Ammon's horn (tissue), 1 donor: ENCODE results near the gene TRIM3.
A peak's percentile ranks its signal among the peaks of the same experiment; 100 is the strongest.

ENCODE experiments used
- DNase-seq: peaks from one replicate; pipeline ENCODE4 v3.0.0-alpha.2; 2016; ENCODE audit warnings: low spot score

TRIM3 gene

DNA sequence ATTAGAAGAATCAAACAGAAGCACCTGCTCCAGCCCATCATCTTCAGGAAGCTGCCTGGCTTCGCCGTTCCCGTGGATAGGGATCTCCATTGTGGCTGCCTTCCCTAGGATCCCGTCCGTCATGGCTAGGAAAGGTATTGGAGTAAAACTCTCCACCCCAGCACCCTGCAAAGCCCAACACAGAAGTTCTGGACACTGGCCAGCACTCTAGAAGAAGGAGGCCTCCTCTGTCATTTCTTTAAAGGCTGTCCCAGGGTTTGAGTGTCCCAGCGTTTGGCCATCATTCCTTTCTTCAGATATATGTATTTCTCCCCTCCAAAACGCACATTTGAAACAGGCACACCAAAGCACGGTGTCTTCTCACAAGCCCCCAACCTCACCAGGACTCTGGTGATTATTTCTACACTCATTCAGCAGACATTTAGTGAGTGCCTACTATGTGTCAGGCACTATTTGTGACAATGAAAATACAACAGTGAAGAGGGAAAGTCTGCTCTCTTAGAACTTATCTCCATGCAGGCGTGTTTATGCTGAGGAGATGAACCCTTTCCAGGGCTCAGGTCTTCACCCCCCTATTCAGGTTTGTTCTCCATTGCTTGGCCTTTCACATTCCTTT is 6.7 kb upstream of the TRIM3 start:
- DNase-seq = no peak

DNA sequence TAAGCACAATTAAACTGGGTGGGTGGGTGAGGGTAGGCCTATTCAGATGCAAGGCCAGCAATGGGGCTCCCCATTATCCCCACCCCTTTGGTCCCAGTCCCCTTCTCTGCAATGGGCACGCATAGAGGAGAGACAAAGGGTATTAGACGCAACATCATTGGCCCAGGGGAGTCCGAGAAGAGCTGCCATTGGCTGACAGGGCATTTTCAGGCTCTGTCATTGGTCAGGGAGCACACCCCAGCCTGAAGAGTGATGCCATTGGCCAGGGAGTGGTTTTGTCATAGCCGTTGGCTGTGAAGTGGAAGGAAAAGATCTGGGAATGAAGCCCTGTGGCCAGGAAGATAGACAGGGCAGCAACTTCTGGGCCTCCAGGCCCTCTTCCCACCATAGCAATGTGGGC is 2.8 kb upstream of the TRIM3 start:
- DNase-seq = no peak

DNA sequence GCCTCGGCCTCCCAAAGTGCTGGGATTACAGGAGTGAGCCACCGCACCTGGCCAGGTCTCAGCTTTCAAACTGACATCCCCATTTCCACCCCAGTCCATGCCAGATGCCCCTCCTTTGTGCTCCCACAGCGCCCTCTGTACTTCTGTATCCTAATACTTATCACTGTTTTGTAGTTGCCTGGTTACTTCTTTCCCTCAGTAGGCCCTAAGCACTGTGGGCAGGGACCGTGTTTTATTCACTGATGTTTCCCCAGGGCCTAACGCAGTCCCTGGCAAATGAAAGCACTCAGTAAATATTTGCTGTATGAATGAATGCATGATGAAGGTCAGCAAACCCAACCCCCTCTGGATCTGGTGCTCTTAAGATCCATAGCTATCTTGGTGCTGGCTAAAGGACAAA is 2.2 kb upstream of the TRIM3 start:
- DNase-seq = no peak

DNA sequence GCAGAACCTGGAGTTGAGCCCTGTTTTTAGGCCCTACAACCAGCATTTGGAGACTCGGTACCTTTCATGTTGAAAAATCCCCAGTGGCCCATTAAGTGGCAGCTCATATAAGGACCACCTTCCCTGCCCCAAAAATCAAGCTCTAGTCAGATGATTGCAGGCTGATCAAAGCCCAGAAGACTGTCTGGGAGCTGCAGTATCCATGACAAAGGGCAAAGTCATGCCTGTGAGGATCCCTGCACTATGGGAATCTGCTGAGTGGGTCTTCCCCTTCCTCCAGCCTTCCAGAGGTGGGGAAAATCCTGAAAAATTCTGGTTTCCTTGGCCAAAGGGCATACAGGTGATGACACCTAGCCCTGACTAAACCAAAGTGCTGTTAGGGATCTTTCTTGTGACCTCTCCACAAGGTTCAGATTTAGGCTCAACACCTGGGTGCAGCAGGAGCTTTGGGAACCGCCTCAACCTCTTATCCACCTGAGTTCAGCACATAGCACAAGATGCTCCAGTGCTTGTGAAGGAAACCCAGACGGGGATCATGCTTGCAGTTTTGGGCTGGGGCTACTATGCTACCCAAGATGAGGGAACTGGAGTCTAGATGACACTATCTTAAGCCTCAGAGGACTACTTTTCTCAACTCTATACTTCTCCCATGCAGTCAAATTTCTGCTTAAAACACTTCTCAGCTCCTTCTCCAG is 1.2 kb upstream of the TRIM3 start:
- no peak for DNase-seq

DNA sequence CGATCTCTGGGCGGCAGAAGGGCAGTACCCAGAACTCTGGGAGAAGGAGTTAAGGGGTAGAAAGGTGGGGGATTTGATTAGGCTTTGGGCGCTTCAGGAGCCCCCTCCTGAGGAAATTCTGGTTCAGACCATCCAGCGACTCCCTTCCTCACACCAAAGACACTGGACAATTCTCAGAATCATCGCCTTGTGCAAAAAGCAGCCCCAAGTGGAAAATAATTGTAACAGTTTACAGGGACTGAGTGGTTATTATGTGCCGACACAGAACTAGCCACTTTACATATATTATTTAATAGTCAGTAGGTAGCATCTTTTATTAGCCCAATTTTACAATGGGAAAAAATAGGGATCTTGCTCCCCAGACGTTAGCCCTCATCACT is 662 bp upstream of the TRIM3 start:
- no peak for DNase-seq

DNA sequence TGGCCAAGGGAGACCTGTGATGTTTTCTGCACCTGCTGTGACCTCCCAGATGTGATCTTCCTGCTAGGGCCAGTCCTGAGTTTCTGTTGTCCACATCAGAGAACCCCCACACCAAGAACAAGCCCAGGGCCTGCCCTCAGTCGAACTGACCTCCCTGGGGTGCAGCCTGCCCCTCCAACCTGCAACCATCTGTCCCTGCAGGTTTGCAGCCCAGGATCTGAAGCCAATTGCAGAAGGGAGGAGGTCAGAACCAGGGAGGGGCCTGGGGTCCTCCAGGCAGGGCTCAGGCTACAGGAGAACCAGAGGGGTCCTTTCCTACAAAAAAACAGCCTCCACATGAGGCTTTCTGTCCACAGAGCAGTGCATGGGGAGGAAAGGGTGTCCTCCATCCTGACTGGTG is 807 bp downstream of the TRIM3 start:
- no peak for DNase-seq

DNA sequence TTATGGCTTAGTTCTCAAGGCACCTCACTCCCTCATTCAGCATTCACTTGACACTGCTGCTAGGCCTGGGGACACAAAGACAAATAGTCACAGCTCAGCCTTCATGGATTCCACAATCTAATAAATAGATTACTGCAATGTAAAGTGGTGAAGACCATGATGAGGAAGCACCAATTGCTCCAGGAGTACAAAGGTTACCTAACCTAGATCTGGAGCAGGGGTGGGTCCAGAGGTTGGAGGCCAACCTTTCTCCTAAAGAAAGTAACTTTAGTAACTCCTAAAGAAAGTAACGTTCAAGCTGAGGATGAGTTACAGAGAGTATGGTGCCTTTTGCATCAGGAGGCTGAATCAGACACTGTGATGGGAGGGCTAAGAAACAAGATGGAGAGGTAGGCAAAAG is 4.1 kb downstream of the TRIM3 start:
- no peak for DNase-seq

DNA sequence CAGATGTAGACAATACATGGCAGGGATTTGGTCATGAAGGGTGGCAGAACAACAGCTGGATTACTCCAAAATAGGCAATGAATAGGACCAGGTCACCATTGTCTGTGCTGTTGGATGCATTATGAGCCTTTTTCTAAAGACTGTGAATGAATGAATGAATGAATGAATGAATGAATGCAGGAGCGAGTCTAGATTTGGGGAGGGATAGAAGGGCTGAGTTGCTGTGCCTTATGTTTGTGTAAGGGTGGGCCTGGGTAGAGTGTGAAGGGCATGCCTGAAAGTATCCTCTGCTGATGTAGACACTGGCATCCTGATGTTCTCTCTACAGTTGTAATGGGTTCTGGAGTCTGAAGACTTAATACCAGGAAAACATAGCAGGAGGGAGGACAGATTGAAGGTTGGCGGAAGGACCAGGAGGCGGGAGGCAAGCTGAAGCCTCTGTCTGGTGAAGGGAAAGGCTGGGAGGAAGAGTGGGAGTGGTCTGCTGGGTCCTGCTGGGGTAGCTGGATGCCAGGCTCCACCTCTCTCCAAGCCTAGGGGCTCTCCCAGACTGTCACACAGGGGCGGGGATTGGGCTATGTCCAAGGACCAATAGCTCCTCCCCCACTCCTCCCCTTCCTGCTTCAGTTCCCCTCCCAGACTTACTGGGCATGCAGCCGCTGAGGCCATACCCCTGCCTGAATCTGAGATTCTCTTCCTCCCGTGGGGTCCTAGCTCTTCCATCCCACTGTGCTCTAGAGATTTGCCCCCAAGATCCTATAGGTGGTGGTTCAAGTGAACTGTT is 4.8 kb downstream of the TRIM3 start:
- DNase-seq = peak; percentile 94

DNA sequence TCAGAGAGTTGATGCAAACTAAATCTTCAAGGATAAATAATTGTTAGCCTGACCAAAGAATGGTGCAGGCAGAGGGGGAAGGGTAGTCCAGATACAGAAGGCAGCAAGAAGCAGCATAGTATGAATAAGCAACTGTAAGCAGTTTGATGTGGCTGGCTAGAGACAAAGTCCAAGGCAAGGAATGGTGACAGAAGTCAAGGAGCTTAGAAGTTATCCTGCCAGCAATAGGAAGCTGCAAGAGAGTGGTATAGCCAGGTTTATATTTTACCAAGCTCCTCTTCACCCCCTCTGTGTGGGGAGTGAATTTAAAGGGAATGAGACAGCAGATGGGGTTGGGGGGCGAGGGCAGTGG is 14.7 kb downstream of the TRIM3 start:
- DNase-seq = no peak

DNA sequence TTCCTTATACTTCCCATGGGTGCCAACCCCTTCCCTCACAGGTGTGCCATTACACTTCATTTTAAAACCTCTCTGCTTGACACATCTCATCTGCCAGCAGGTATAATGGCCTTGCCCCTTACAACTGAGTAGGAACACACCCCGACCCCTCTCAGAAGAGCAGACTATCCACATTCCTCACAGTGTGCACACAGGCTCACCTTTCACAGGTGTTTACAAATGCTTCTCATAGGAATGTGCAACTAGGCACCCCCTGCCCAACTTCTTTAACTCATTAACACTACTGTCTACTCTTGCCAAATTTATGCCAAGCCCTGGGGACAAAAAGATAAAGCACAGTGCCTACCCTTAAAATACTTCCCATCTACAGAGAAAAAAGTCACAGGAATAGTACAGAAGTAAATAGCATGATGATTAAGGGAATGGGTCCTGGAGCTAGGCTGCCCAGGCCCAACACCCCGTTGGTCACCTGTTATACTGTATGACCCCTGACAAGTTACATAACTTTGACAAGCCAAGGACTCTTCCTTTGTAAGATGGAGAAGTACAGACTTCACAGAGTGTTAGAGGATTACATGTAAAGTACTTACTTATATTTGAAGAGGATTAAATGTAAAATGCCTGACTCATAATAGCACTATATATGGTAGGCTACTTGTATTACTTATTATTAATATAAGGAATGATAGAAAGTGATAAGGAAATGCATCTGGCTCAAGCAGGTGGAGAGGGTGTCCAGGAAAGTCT is 15.2 kb downstream of the TRIM3 start:
- no peak for DNase-seq

DNA sequence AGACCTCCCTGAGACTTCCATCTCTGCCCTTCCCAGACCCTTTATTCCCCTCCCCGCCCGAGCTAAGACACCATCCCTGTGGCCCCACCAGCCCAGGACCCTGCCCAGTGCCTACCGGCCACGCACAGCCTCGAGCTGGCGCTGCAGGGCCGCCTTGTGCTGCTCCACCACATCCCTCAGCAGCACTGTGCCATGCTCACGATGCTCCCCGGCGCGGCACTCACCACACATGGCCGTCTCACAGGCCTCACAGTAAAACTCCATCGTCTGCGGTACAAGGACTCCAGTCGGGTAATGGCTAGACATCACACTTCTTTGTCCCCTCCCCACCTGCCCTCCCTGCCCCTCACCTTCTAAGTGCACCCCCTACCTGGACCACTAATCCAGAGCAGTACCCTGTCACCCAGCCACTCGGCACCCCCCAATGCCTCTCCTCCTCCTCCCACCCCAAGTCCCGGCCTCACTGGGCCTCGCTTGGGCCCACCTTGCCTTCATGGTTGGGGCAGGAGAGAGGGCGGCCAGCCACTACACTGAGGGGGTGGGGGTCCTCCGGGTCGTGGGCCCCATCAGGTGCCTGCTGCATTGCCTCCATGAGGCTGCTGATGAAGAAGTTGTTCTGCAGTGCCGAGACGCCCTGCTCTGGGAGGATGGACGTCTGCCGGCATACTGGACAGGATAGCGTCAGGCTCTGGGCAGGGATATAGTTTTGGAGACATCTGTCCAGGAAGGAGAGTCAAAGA is 16.0 kb downstream of the TRIM3 start:
- no peak for DNase-seq

DNA sequence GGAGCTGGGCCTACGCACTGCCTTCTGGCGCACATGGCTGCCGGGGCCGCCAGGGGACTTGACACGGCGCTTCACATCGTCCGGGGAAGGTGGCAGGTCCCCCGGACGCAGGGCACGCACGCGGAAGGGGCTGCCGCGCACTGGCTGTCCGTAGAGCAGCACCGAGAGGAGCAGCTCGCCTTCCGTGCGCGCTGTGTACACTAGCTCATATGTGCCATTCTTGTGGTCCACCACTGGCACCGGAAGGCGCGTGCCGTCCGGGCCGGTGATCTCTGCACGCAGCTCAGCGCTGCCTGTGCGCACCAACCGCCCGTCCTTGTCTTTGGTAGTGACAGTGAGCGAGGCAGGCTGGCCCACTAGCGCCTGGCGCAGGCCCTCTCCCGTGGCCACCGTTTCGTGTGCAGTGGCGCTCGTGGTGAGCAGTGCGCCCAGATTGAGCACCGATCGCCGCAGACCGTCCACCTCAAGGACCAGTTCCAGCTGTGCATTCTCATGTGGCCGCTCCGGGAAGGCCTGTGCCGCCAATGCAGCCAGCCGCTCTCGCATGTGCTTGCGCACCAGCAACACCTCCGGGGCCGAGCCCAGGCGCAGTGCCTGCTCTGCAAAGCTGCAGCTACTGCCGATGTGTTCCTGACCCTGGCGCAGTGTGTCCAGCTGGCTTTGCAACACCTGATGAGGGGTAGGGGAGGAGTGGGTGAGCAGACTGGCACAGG is 17.2 kb downstream of the TRIM3 start:
- no peak for DNase-seq

DNA sequence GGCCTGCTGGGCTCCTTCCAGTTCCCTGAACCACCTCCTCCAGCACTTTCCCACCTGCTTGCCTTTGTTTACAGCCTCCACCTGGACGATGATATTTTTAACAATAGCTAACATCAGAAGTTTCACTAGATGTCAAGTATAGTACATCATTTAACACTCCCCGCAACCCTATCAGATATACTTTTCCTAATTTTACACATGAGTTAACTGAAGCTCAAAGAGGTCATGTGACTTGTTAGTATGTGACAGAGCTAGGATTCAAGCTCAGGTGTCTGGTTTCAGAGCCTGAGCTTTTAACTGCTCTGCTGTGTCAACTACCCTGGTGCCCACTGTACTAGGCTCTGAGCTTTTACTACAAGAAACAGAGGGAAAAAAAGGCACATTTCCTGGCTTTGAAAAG is 18.7 kb downstream of the TRIM3 start:
- DNase-seq = no peak

DNA sequence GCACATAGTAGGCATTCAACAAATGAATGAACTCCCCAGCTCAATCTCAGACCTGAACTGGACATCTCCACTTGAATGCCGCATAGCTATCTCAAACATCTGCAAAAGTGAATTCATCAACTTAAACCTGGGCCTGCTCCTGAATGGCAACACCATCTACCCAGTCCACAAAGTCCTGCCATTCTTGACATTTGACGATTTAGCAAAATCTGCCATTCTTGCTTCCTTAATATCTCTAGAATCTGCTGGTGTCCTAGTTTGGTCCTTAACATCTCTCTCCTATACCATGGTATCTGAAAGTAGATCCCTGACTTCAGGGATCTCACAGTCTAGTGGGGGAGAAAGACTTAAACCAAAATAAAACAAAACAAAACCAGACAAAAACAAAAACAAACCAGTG is 20.6 kb downstream of the TRIM3 start:
- DNase-seq = no peak

DNA sequence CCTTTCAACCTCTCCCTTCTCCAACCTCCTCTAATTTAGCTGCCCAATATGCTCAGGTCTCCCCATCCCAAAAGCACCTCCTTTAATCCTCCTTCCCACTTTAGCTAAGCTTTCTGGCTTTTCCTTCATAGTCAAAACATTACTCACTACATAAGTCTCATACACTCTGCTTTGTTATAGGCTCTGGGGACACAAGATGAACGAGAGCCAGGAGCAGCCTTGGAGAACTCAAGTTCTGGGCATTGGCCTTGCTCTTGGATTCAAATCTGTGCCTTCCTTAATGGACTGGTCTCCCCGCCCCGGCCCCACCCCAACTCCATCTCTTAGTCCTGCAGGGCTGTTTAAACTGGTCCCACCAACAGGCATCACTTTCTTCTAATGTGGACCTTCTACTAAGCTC is 21.5 kb downstream of the TRIM3 start:
- no peak for DNase-seq

DNA sequence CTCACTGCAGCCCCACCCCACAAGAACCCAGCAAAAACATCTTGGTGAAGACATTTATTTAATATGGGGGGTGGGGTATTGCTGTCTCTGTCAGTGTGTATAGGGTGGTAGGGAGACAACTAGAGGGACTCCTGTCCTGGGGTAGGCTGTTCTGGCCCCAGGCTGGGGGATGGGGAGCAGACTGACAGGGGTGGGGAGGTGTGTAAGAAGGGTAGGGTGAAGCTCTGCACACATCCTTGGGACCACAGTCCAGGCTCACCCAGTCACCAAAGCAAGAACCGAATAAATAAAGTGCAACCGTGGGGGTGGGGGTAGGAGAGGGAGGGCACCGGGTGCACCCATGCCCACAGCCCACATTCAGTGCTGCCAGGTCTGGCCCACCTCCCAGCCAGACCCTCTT is 25.2 kb downstream of the TRIM3 start:
- DNase-seq = no peak

DNA sequence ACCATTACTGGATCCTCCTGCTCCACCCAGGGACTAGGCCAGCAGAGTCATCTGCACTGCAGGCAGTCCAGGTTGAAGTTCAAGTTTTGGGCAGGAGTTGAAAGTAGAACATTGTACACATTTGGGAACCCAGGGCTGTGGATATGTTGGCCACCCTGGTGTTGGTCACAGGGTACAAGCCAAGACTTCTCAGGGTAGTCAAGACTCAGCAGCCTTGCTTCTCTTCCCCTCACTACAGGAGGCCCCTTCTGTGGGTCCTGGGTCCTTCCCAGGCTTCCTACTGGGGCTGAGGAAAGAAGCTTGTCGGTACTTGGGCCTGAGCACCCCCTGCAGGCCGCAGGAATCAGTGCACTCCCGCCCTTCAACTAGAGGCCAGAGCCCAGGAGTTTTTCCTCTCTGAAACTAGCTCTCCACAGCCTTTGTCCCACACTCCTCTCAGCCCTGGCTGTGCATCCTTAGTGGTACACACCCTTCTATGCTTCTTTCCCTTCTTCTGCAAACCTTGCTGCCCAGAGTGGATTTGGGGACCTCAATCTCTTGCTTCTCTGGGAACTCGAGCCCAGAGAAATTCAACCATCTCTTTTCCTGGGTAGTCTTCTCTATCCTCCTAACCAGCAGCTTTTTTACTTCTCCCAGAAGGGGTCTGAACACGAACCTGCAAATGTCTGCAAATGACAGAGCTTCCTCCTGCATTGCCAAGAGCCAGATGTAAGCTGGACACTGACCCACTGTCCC is 30.3 kb downstream of the TRIM3 start:
- peak; percentile 85 for DNase-seq

DNA sequence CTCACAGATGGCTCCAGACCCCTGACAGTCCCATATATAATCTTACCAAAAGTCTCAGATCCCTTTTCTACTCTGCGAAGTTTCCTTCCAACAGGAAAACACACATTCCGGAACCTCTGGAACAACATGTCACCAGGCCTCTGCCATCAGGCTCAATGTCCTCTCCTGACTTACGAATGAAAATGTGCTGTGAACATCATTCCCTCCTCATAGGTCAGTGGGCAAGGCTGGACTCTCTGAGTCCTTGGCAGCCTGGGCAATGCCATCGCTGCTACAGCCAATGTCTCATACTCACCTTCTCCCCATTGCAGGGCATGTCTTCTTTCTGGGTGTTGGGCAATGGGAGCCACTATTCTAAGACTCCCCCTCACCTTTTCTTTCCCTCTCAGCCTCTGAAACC is 31.3 kb downstream of the TRIM3 start:
- no peak for DNase-seq

DNA sequence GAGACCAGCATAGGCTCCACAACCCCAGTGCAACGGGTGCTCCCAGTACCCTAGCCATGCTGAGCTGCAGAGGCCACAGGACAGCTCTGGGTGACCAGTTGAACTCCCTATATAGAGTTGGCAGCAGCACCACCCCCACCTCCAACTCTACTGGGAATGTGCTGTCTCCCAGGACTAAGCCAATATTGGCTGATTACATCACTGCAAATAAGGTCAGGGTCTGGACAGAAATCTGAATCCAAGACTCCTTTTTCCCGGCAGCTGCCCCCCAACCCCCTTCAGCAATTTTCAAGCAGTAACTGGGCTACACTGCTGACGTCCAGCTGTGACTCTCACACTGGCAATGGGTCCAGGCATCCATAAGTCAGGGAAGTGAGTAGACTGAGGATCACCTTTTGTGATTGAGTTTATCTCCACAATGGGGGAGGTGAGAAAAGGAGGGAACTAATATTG is 32.8 kb downstream of the TRIM3 start, which contains the start of gene HPX:
Gene HPX (minus strand): TSS at position 82 of the 453 bp plus-strand sequence. CDS start 24 bp downstream, at position 58.
- no peak for DNase-seq

DNA sequence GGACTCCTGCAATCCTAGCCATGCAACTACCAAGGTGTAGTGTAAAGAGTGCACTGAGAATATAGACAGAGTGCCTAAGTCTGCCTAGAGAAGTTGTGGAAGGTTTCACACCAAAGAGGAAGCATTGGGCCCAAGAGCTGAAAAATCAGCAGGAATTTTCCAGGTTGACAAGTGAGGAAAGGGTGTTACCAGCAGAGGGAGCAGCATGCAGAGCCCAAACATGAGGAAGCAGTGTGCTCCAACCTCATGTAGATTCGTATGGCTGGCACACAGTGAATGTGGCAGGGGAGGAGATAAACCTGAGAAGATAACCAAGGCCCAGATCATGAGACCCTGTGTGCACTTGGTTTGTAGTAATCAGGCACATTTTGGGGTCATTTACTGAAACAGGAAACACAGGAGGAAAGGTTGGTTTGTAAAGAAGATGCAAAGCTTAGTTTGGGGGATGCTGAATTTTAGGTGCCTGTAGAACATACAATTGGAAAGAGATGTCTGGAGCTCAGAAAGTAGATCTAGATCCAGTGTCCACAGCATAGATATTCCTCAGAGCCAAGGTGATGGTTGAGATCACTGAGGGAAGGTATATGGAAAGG is 34.7 kb downstream of the TRIM3 start:
- DNase-seq = peak; percentile 83
